Limb (tissue), 2 donors: Measurements from ENCODE around the gene RCVRN.

Experiments used
- DNase-seq, 2 donors: peaks; one replicate each; pipeline ENCODE4 v3.0.0-alpha.2; 2016; ENCODE audit errors: extremely low spot score in 2 of 2

Gene RCVRN

GRCh38 chr17:9898812-9899211 is 6.3 kb downstream of the RCVRN start:
- DNase-seq = no peak

GRCh38 chr17:9897372-9897968 is 7.6 kb downstream of the RCVRN start:
- no peak for DNase-seq

DNA sequence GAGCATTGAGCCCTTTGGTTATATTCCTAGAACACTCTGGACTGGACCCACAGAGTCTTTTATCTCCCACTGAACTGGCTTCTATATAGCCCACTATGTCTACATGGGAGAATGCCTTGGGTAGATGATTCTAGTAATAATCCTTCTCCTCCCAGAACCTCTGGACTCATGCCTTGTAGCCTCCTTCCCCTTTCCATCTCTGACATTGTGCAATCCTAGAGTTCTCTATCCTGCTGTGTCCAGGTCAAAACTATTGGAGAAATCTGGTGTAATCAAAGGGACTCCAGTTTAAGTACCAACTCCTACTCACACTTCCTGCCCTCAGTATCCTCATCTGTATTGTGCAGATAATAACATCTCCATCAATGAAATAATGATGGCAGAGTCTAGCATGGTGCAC is 9.1 kb downstream of the RCVRN start:
- DNase-seq = no peak

- no peak for DNase-seq
Observed at GRCh38 chr17:9894231-9894630, 10.8 kb downstream of the RCVRN start.

DNA sequence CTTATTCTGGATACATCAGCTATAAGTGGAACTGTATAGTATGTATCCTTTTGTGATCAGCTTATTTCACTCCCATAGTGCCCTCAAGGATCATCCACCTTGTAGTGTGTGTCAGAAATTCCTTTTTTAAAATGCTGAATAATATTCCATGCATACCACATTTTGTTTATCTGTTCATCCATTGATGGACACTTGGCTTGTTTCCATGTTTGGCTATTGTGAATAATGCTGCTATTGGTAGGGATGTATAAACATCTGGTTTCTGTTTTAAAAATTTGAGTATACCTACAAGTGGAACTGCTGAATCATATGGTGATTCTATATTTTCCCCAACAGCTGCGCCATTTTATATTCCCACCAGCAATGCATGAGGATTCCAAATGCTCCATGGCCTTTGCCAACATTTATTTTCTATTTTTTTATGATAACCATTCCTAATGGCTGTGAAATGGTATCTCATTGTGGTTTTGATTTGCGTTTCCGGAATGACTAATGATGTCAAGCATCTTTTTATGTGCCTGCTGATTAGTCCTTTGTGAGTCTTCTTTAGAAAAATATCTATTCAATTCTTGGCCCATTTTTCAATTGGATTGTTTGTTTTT is 11.6 kb downstream of the RCVRN start:
- DNase-seq = no peak

DNA sequence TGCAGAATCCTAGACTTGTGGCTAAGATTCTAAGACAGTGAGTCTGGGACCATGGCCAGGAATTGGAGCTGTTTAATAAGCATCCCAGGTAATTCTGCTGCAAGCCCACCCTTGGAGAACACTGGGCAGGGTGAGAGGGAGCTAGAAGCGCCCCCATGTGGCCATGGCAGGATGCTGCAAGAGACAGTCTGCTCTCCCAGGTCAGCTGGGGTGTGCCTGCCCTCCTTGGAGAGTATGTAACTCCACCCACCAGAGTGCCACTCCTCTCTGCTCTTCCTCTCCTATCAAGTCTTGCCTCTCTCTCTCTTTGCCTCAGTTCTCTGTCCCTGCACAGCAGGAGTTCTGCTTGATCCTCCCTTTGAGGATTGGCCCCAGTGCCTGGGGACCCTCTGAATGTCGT is 14.9 kb downstream of the RCVRN start:
- DNase-seq = no peak

GRCh38 chr17:9887508-9887907 is 17.6 kb downstream of the RCVRN start:
- DNase-seq = no peak

DNA sequence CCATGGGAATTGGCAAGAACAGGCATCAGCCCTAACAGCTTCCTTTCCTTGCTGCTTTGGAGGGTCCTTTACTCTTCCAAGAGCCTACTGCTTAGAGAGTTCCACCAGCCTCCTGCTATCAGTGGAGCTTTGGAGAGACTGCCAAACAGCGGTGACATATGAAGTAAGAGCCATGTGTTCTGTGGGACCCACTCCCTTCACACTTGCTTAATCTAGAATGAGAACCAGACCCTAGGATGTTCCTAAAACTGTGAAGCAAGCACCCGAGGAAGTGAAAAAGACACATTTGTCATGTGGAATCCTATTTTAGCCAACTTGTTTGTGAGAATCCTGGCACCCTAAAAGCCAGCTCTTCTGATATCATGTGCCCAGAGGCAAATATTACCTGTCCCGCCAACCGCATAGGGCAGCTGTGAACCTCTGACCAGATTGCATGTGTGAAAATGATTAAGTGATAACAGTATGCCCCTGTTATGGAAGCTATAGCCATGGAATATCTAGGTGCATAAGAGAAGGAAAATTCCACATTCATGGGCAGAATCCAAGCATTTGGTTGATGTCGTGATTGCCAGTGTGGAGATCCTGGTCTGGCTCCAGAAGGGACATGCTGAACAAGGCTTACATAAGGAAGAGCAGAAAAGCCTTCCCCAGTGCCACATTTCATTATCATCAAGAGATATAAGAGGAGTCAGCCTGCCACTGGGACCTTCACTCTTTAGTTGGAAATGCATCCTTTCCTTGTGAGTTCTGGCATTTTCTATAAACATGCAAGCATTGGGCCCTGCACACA is 18.7 kb downstream of the RCVRN start:
- DNase-seq = no peak

- no peak for DNase-seq
Observed at GRCh38 chr17:9883451-9883850, 21.6 kb downstream of the RCVRN start.

- no peak for DNase-seq
Observed at GRCh38 chr17:9880582-9880999, 24.5 kb downstream of the RCVRN start.

DNA sequence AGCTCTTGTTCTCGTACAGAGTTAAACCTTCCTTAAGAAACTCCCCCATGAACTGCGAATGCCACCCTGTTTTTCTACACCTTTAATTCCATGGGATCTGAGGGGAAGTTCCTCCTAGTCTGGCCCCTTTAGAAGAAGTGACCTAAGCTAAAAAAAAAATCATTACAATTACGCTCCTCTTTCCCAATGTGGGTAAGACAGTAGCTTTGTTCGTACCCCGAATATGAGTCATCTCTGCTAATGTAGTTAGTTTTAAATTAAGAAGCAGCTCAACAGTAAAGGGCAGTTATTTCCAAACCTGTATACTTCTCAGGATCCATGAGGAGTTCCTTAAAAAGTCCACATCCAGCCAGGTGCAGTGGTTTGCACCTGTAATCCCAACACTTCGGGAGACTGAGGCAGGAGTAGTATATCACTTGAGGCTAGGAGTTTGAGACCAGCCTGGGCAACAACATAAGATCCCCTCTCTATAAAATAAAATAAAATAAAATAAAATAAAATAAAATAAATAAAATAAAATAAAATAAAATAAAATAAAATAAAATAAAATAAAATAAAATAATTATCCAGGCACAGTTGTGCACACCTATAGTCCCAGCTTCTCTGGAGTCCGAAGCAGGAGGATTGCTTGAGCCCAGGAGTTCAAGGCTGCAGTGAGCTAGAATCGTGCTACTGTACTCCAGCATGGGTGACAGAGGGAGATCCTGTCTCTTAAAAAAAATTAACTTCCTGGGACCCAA is 26.1 kb downstream of the RCVRN start:
- DNase-seq = no peak

DNA sequence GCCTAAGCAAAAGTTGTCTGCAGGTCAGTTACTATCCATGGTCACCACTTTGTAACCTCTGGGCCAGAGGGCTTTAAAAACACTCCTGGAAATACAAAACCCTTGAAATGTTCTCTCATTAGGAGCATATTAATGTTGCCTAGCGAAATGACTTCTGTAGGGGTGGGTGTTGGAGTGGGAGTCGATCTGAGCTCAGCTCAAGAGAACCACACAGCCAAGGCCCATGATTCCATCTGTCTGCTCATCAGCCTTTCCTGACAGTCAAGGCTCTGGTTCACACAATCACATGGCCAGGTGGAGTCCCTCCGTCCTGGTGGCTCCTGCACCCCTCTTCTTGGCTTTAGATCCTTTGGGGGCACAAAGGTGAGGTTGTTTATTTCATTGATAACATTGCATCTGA is 26.7 kb downstream of the RCVRN start:
- no peak for DNase-seq

DNA sequence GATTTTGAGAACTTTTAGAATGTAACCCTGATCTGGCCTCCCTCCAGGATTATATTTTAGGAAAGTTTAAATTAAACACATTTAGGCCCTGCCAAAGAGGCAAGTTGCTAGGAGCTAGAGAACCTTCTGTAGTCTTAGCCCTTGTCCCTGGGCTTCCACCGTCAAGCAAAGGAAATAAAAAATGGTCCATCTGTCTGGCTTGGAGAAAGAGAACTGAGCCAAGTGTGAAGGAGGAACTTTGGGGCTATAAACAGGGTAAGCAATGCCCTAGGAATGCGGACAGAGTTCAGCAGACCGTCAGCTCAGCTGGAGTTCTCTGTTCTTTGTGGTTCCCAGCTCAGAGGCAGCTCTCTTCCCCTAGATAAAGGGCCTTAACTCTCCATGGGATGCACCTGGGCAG is 29.6 kb downstream of the RCVRN start:
- no peak for DNase-seq

DNA sequence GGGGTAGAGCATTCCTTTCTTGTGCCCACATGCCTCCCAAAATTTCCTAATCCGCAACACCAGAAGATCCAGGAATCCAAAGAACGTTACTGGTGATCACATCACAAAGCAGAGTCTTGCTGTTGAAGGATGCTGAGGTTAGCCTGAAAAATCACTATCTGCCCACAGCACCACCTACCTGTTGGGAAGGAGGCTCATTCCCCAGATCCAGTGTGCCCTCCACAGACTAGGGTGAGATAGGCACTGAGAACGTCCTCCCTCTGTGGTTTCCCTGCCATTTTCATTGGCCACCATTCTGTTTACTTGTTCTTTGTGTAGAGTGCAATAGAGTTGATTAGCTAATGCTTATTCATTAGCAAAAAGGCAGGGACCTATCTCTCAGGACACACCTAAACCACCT is 30.3 kb downstream of the RCVRN start:
- no peak for DNase-seq

DNA sequence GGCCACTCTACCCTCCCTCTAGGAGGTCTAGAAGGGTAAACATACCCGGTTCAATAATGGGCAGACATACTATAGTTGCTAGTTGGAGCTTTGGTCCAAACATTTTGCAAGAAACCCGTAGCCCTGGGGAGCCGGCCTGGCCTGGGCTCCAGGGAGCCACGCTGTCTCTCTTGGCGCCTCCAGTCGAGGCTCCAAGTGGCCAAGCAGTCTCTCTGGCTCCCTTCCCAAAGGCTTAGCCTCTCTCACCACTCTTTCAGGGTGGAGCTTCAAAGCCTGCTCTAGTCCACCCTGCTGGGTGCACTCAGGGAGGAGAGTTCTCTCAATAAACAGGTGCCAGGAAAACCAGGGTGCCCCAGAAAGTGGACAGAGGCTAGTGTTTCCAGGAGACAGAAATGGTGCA is 32.2 kb downstream of the RCVRN start:
- DNase-seq = no peak

- DNase-seq = no peak
Observed at GRCh38 chr17:9868552-9868951, 36.5 kb downstream of the RCVRN start.

DNA sequence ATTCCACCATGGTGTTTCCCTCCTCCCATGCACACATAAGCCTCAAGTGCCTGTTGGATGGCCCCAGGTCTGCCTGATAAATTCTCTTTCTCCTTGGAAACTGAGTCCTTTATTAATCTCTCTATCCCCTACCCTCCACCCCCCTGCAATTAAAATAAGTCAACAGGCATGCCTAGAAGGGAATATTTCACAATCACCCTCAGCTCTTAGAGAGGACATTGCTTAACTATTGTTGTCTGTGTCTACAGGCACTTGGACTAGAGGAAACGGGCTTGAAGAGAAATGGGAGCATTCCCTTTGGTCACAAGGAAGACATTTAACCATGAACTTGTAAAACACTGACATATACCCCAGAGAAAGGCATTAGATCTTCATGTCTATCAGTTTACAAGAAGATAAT is 39.5 kb downstream of the RCVRN start:
- no peak for DNase-seq

DNA sequence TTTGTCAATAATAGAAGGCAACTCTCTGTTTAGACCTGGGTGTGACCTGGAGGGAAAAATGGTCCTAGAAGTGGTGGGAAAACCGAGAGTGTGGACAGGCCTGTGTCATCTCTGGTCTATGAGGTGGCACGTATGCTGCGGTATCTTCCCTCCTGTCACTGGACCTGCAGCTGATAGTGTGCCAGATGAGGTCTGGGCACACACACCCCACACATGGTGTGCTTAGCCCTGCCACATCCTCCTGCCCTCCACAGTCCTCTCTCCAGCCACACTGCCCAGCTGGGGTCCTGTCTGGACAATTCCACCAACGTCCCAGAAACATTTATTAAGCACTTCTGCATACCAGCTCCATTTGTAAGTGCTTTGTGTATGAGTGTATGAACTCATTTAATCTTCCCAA is 42.1 kb downstream of the RCVRN start:
- no peak for DNase-seq

- no peak for DNase-seq
Observed at GRCh38 chr17:9862220-9862619, 42.9 kb downstream of the RCVRN start.

- no peak for DNase-seq
Observed at GRCh38 chr17:9860851-9861250, 44.2 kb downstream of the RCVRN start.

- no peak for DNase-seq
Observed at GRCh38 chr17:9859781-9860180, 45.3 kb downstream of the RCVRN start.

DNA sequence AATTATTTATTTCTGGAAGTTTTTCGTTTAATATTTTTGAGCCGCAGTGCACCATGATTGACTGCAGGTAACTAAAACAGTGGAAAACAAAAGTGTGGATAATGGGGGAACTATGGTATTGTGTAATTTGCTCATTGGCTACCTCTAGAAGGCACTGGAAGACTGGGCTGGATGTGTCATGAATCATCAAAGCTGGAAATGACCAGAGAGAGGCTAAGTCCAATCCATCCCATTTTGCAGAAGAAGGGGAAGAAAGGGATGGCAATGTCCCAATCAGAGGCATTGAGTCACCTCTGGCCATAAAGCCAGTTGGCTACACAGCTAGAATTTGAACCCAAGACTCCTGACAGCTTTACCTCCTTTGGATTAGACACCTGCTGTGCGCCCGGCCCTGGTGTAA is 50.0 kb downstream of the RCVRN start:
- DNase-seq = no peak
